ENCODE measurements around the gene PLEKHF1.
"Not testable (repeated sequence)": the region's sequence is repeated elsewhere in the genome, so short reads cannot be mapped to it uniquely, and the experiment has no call there.

The PLEKHF1 gene

GRCh38 chr19:29625186-29625651 is 40.0 kb upstream of the PLEKHF1 start:
- Histone ChIP-seq H3K27ac (ENCODE audit: low read depth, low read length) (no peak overlapping the region), H3K36me3 (ENCODE audit: control insufficient read depth, insufficient read depth, low read length) (no peaks in the 10 kb centered on the region), H3K9ac (ENCODE audit: low read length) (no peak overlapping the region), H3K4me1 (ENCODE audit: control insufficient read depth, insufficient read depth, low read length) (no peaks in the 10 kb centered on the region), H3K4me3 (ENCODE audit: low read length) (no peak overlapping the region), H3K27me3 (ENCODE audit: control insufficient read depth, insufficient read depth, low read length) (no peaks in the 10 kb centered on the region)

GRCh38 chr19:29626386-29626785 is 38.9 kb upstream of the PLEKHF1 start:
- Histone ChIP-seq H3K4me1 (ENCODE audit: control insufficient read depth, insufficient read depth, low read length) (no peaks in the 10 kb centered on the region), H3K27me3 (ENCODE audit: control insufficient read depth, insufficient read depth, low read length) (no peaks in the 10 kb centered on the region), H3K27ac (ENCODE audit: low read depth, low read length) (no peak overlapping the region), H3K9ac (ENCODE audit: low read length) (no peak overlapping the region), H3K36me3 (ENCODE audit: control insufficient read depth, insufficient read depth, low read length) (no peaks in the 10 kb centered on the region), H3K4me3 (ENCODE audit: low read length) (no peak overlapping the region)

- H3K9ac ChIP-seq (ENCODE audit: low read length): not testable (repeated sequence)
Measured at GRCh38 chr19:29626832-29627231, 38.4 kb upstream of the PLEKHF1 start.

GRCh38 chr19:29628661-29629385 is 36.4 kb upstream of the PLEKHF1 start:
- Histone ChIP-seq H3K4me1 (ENCODE audit: control insufficient read depth, insufficient read depth, low read length) (no peaks in the 10 kb centered on the region), H3K4me3 (ENCODE audit: low read length) (no peak overlapping the region), H3K27me3 (ENCODE audit: control insufficient read depth, insufficient read depth, low read length) (no peaks in the 10 kb centered on the region), H3K27ac (ENCODE audit: low read depth, low read length) (no peak overlapping the region), H3K36me3 (ENCODE audit: control insufficient read depth, insufficient read depth, low read length) (no peaks in the 10 kb centered on the region), H3K9ac (ENCODE audit: low read length) (no peak overlapping the region)

More at GRCh38 chr19:29626832-29627231, 38.4 kb upstream of the PLEKHF1 start:
- not testable (repeated sequence) for H3K27ac ChIP-seq (ENCODE audit: low read depth, low read length); H3K4me3 ChIP-seq (ENCODE audit: low read length); H3K36me3 ChIP-seq (ENCODE audit: control insufficient read depth, insufficient read depth, low read length); H3K4me1 ChIP-seq (ENCODE audit: control insufficient read depth, insufficient read depth, low read length); H3K27me3 ChIP-seq (ENCODE audit: control insufficient read depth, insufficient read depth, low read length)

GRCh38 chr19:29629836-29630534 is 35.3 kb upstream of the PLEKHF1 start:
- Histone ChIP-seq H3K27me3 (ENCODE audit: control insufficient read depth, insufficient read depth, low read length) (no peaks in the 10 kb centered on the region), H3K36me3 (ENCODE audit: control insufficient read depth, insufficient read depth, low read length) (no peaks in the 10 kb centered on the region), H3K9ac (ENCODE audit: low read length) (no peak overlapping the region)

GRCh38 chr19:29630655-29631054 is 34.6 kb upstream of the PLEKHF1 start:
- no peaks in the 10 kb centered on the region for H3K36me3 ChIP-seq (ENCODE audit: control insufficient read depth, insufficient read depth, low read length)
- no peak overlapping the region for H3K4me3 ChIP-seq (ENCODE audit: low read length)
- H3K4me1 ChIP-seq (ENCODE audit: control insufficient read depth, insufficient read depth, low read length): no peaks in the 10 kb centered on the region
- no peak overlapping the region for H3K9ac ChIP-seq (ENCODE audit: low read length)
- H3K27ac ChIP-seq (ENCODE audit: low read depth, low read length): no peak overlapping the region
- no peaks in the 10 kb centered on the region for H3K27me3 ChIP-seq (ENCODE audit: control insufficient read depth, insufficient read depth, low read length)

More at GRCh38 chr19:29629836-29630534, 35.3 kb upstream of the PLEKHF1 start:
- H3K4me1 ChIP-seq (ENCODE audit: control insufficient read depth, insufficient read depth, low read length): no peaks in the 10 kb centered on the region
- H3K4me3 ChIP-seq (ENCODE audit: low read length): no peak overlapping the region
- no peak overlapping the region for H3K27ac ChIP-seq (ENCODE audit: low read depth, low read length)

GRCh38 chr19:29631450-29631849 is 33.8 kb upstream of the PLEKHF1 start:
- Histone ChIP-seq H3K9ac (ENCODE audit: low read length) (no peak overlapping the region), H3K4me1 (ENCODE audit: control insufficient read depth, insufficient read depth, low read length) (no peaks in the 10 kb centered on the region), H3K4me3 (ENCODE audit: low read length) (no peak overlapping the region), H3K27me3 (ENCODE audit: control insufficient read depth, insufficient read depth, low read length) (no peaks in the 10 kb centered on the region), H3K36me3 (ENCODE audit: control insufficient read depth, insufficient read depth, low read length) (no peaks in the 10 kb centered on the region), H3K27ac (ENCODE audit: low read depth, low read length) (no peak overlapping the region)

- Histone ChIP-seq H3K4me1 (ENCODE audit: control insufficient read depth, insufficient read depth, low read length) (no peaks in the 10 kb centered on the region), H3K27ac (ENCODE audit: low read depth, low read length) (no peak overlapping the region), H3K36me3 (ENCODE audit: control insufficient read depth, insufficient read depth, low read length) (no peaks in the 10 kb centered on the region), H3K9ac (ENCODE audit: low read length) (no peak overlapping the region), H3K4me3 (ENCODE audit: low read length) (no peak overlapping the region), H3K27me3 (ENCODE audit: control insufficient read depth, insufficient read depth, low read length) (no peaks in the 10 kb centered on the region)
Measured at GRCh38 chr19:29634002-29634401, 31.3 kb upstream of the PLEKHF1 start.

GRCh38 chr19:29634423-29635130 is 30.7 kb upstream of the PLEKHF1 start:
- no peaks in the 10 kb centered on the region for H3K36me3 ChIP-seq (ENCODE audit: control insufficient read depth, insufficient read depth, low read length)
- no peak overlapping the region for H3K9ac ChIP-seq (ENCODE audit: low read length)
- no peak overlapping the region for H3K4me3 ChIP-seq (ENCODE audit: low read length)
- no peak overlapping the region for H3K27ac ChIP-seq (ENCODE audit: low read depth, low read length)
- no peaks in the 10 kb centered on the region for H3K4me1 ChIP-seq (ENCODE audit: control insufficient read depth, insufficient read depth, low read length)
- no peaks in the 10 kb centered on the region for H3K27me3 ChIP-seq (ENCODE audit: control insufficient read depth, insufficient read depth, low read length)

GRCh38 chr19:29635963-29636362 is 29.3 kb upstream of the PLEKHF1 start:
- Histone ChIP-seq H3K9ac (ENCODE audit: low read length) (no peak overlapping the region), H3K4me1 (ENCODE audit: control insufficient read depth, insufficient read depth, low read length) (no peaks in the 10 kb centered on the region), H3K27ac (ENCODE audit: low read depth, low read length) (no peak overlapping the region), H3K27me3 (ENCODE audit: control insufficient read depth, insufficient read depth, low read length) (no peaks in the 10 kb centered on the region), H3K36me3 (ENCODE audit: control insufficient read depth, insufficient read depth, low read length) (no peaks in the 10 kb centered on the region), H3K4me3 (ENCODE audit: low read length) (no peak overlapping the region)

GRCh38 chr19:29636553-29637360 is 28.5 kb upstream of the PLEKHF1 start:
- H3K27me3 ChIP-seq (ENCODE audit: control insufficient read depth, insufficient read depth, low read length): no peaks in the 10 kb centered on the region
- H3K4me3 ChIP-seq (ENCODE audit: low read length): no peak overlapping the region
- H3K4me1 ChIP-seq (ENCODE audit: control insufficient read depth, insufficient read depth, low read length): no peaks in the 10 kb centered on the region
- no peak overlapping the region for H3K9ac ChIP-seq (ENCODE audit: low read length)
- H3K27ac ChIP-seq (ENCODE audit: low read depth, low read length): no peak overlapping the region
- no peaks in the 10 kb centered on the region for H3K36me3 ChIP-seq (ENCODE audit: control insufficient read depth, insufficient read depth, low read length)

- Histone ChIP-seq H3K4me3 (ENCODE audit: low read length) (no peak overlapping the region), H3K36me3 (ENCODE audit: control insufficient read depth, insufficient read depth, low read length) (no peaks in the 10 kb centered on the region), H3K27me3 (ENCODE audit: control insufficient read depth, insufficient read depth, low read length) (no peaks in the 10 kb centered on the region), H3K27ac (ENCODE audit: low read depth, low read length) (no peak overlapping the region), H3K9ac (ENCODE audit: low read length) (no peak overlapping the region), H3K4me1 (ENCODE audit: control insufficient read depth, insufficient read depth, low read length) (no peaks in the 10 kb centered on the region)
Measured at GRCh38 chr19:29639086-29639485, 26.2 kb upstream of the PLEKHF1 start.
